Thyroid gland (tissue), 4 donors: ENCODE data around the gene PRSS36. TPM values are rescaled to one million over a fixed set of nuclear protein-coding genes. Genes with fewer than 3 reads are reported as not detected.

Experiments used
- DNase-seq, 2 donors: peaks; one replicate each; pipeline ENCODE4 v3.0.0-alpha.2; 2019
- H3K27ac ChIP-seq, 3 donors: fragments of 200-600 bp; sonication (generic); 1 replicate in 2 of 3; 2 replicates in 1 of 3; pipeline ENCODE4 v1.5.1; 2016 to 2019; ENCODE audit warnings: mild to moderate bottlenecking in 1 of 3, moderate library complexity in 1 of 3
- H3K27me3 ChIP-seq: fragments of 200-600 bp; sonication (generic); one replicate; pipeline ENCODE4 v1.5.1; 2019
- H3K36me3 ChIP-seq, 2 donors: fragments of 200-600 bp; sonication (generic); one replicate each; pipeline ENCODE4 v1.5.1; 2016 to 2019
- H3K4me1 ChIP-seq, 2 donors: fragments of 200-600 bp; sonication (generic); one replicate each; pipeline ENCODE4 v1.5.1; 2017 to 2019
- H3K4me3 ChIP-seq, 3 donors: fragments of 200-600 bp; sonication (generic); replicated peaks in 1 of 3; 1 replicate in 2 of 3; 2 replicates in 1 of 3; pipeline ENCODE4 v1.5.1; 2016; ENCODE audit warnings: mild to moderate bottlenecking in 1 of 3
- H3K9me3 ChIP-seq: fragments of 200-600 bp; sonication (generic); one replicate; pipeline ENCODE4 v1.5.1; 2017
- POLR2A ChIP-seq, 2 donors: fragments of 450-650 bp; IDR thresholded peaks; one replicate each; pipeline ENCODE4 v1.6.1; 2017; ENCODE audit warnings: antibody characterized with exemption in 2 of 2, mild to moderate bottlenecking in 2 of 2, moderate library complexity in 1 of 2
- WGBS, 2 donors: methylation state at CpG; one replicate each; pipeline ENCODE4 v1.1.5; 2017; 5-methylcytosine and 5-hydroxymethylcytosine counted together
- intact Hi-C: fragments of 100-400 bp; cut with DNase I; formaldehyde crosslinking; loops from one replicate; pipeline ENCODE4 v1.15.1; 2023
- total RNA-seq, 4 donors: library from RNA; depleted of rRNA; stranded (reverse); fragments of >200 nt; gene quantifications; one replicate each; pipeline ENCODE4 v1.2.3, GENCODE V29; 2016
- TF ChIP-seq, protein P1 (sequence below), 6 experiments: fragments of 200-600 bp in 3 of 6; fragments of 450-650 bp in 3 of 6; sonication (generic) in 3 of 6; IDR thresholded peaks; one replicate each; pipeline ENCODE4 v1.5.1; 2016 to 2019; ENCODE audit warnings: antibody characterized with exemption in 6 of 6, mild to moderate bottlenecking in 2 of 6, inconsistent platforms in 1 of 6, moderate library complexity in 1 of 6

The PRSS36 gene
- total RNA-seq, 4 donors from 2014 or later: 1.4 to 6.6 (median 3.0) TPM

DNA sequence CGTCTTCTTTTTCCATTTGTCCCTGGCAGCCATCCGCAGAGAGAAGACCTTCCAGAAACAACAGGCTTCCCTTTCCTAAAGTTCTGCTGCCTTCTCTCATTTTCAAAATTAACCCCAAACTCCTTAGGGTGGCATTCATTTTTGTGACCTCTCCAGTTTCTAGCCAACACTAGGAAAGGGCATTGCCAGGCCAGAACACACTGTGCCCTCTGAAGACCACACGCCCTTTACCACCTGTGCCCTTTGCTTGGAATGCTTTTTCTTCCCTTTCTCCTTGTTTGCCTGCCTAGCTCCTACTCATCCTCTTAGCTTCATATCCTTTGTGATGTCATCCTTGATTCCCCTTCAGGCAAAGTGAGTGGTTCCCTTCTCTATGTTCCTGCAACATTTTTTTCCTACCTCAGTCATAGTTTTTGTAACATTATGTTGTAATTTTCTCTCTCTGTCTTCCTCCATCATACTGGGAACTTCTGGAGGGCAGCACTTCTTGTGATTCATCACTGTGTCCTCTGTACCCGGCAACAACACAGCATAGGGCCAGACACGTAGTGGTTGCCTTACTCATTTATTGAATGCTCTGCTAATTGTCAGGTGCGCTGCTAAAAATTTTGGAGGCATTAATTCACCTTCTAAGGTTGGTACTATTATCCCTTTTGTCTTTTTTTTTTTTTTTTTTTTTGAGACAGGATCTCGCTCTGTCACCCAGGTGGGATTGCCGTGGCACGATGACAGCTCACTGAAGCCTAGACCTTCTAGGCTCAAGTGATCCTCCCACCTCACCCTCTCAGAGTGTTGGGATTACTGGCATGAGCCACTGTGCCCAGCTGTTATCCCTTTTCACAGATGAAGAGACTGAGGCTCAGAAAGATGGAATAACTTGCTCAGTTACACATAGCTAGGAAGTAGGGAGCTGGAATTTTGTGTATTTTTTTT is 31.4 kb downstream of the PRSS36 start:
- peak overlapping the region in 2 of 3 donors; percentile 42 to 80 for H3K4me3 ChIP-seq
- H3K9me3 ChIP-seq: no peaks in the 10 kb centered on the region
- no peak for DNase-seq
- peak overlapping the region; percentile 84 to 96 (median 88) for H3K27ac ChIP-seq
- intact Hi-C loops: no loop called here
- H3K27me3 ChIP-seq: no peaks in the 10 kb centered on the region
- 62 to 64% methylated on average over 9 of the region's 9 CpGs for WGBS, 2 donors
- peaks cover 19% of the 10 kb centered on the region in 2 donors for H3K4me1 ChIP-seq
- TF ChIP-seq POLR2A (IDR thresholded peaks at IDR 0.05): no peak
- TF ChIP-seq, protein P1, sequence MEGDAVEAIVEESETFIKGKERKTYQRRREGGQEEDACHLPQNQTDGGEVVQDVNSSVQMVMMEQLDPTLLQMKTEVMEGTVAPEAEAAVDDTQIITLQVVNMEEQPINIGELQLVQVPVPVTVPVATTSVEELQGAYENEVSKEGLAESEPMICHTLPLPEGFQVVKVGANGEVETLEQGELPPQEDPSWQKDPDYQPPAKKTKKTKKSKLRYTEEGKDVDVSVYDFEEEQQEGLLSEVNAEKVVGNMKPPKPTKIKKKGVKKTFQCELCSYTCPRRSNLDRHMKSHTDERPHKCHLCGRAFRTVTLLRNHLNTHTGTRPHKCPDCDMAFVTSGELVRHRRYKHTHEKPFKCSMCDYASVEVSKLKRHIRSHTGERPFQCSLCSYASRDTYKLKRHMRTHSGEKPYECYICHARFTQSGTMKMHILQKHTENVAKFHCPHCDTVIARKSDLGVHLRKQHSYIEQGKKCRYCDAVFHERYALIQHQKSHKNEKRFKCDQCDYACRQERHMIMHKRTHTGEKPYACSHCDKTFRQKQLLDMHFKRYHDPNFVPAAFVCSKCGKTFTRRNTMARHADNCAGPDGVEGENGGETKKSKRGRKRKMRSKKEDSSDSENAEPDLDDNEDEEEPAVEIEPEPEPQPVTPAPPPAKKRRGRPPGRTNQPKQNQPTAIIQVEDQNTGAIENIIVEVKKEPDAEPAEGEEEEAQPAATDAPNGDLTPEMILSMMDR (IDR thresholded peaks at IDR 0.05): no peak
- H3K36me3 ChIP-seq: peaks cover 31 to 36% of the 10 kb centered on the region in 2 donors

GRCh38 chr16:31117384-31118222 is 32.3 kb downstream of the PRSS36 start, which contains the start of gene KAT8:
Gene KAT8 (plus strand): TSS chr16:31117664. CDS start chr16:31117682, 18 bp downstream.
- intact Hi-C loops: no loop called here
- DNase-seq: peak; percentile 99
- Histone ChIP-seq H3K27me3 (no peaks in the 10 kb centered on the region), H3K27ac (peak within 1 kb of the TSS; percentile 84 to 96 (median 88)), H3K4me1 (peaks cover 19% of the 10 kb centered on the region in 2 donors), H3K36me3 (peaks cover 28 to 33% of the 10 kb centered on the region in 2 donors), H3K9me3 (no peaks in the 10 kb centered on the region), H3K4me3 (peak within 1 kb of the TSS in 2 of 3 donors; percentile 66 to 80)
- TF ChIP-seq, protein P1 (IDR thresholded peaks at IDR 0.05): no peak
- peak; percentile 63 to 89 for TF ChIP-seq POLR2A (IDR thresholded peaks at IDR 0.05)
- 0% methylated on average over 26 to 27 of the region's 68 CpGs for WGBS, 2 donors

- H3K4me1 ChIP-seq: peaks cover 13 to 19% of the 10 kb centered on the region in 2 donors
- DNase-seq: no peak
- no peaks in the 10 kb centered on the region for H3K27me3 ChIP-seq
- TF ChIP-seq POLR2A (IDR thresholded peaks at IDR 0.05): no peak
- TF ChIP-seq, protein P1 (IDR thresholded peaks at IDR 0.05): no peak
- no peak overlapping the region for H3K27ac ChIP-seq
- 89 to 96% methylated on average over 8 of the region's 8 CpGs for WGBS, 2 donors
- intact Hi-C loops: no loop called here
- H3K9me3 ChIP-seq: no peaks in the 10 kb centered on the region
- no peak overlapping the region for H3K4me3 ChIP-seq
- H3K36me3 ChIP-seq: peaks cover 17 to 28% of the 10 kb centered on the region in 2 donors
Observed at GRCh38 chr16:31114468-31114867, 35.4 kb downstream of the PRSS36 start.

DNA sequence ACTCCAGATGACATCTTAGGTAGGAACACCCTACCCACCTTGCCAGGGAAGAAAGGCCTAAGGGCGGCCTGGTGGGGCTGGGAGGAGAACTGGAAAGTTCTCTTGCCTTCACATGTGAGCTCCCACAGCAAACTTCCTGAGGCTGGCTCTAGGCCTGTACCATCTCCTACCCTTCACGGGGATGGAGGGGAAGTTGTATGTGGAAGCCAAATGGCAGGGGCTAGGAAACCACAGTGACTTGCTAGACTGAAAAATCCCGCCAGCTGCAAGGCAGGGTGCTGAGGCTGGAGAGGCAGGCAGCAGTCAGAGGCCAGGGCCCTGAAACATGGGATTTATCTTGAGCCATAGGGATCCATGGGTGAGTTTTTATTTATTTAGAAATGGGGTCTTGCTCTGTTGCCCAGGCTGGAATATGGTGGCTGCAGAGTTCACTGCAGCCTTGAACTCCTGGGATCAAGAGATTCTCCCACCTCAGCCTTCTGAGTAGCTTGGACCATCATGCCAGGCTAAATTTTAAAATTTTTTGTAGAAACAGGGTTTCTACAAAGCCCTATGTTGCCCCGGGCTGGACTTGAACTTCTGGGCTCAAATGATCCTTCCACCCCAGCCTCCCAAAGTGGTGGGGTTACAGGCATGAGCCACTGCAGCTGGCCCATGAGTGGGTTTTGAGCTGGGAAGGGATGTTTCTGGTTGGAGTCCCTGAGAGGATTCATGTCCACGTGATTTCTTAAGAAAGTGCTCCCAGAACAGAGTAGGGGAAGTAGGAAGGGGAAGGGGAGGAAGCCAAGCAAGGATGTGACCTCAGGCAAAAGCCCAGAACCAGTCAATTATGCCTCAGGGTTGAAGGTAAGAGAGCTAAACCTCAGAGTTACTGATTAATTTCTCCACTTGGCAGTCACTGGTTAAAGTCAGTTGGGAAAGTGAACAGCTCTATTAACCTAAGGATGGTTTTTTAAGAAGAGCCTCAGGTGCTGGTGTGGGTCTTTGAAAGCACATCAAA is 36.4 kb downstream of the PRSS36 start:
- DNase-seq: no peak
- Histone ChIP-seq H3K4me1 (peaks cover 11 to 17% of the 10 kb centered on the region in 2 donors), H3K27ac (peak overlapping the region in 1 of 3 donors; percentile 30), H3K4me3 (no peak overlapping the region), H3K36me3 (peaks cover 17 to 23% of the 10 kb centered on the region in 2 donors), H3K9me3 (no peaks in the 10 kb centered on the region), H3K27me3 (no peaks in the 10 kb centered on the region)
- no peak for TF ChIP-seq POLR2A (IDR thresholded peaks at IDR 0.05)
- TF ChIP-seq, protein P1 (IDR thresholded peaks at IDR 0.05): no peak
- WGBS, 2 donors: 79% methylated on average over 3 to 5 of the region's 5 CpGs
- intact Hi-C loops: no loop called here
